Raji (cell line): ENCODE results near the gene DROSHA.

Experiments used
- POLR2A ChIP-seq: IDR thresholded peaks from 2 replicates; pipeline ENCODE4 v1.6.1; 2011; ENCODE audit warnings: low read depth, low read length, control low read depth; ENCODE audit not compliant: insufficient read depth

The DROSHA gene

DNA sequence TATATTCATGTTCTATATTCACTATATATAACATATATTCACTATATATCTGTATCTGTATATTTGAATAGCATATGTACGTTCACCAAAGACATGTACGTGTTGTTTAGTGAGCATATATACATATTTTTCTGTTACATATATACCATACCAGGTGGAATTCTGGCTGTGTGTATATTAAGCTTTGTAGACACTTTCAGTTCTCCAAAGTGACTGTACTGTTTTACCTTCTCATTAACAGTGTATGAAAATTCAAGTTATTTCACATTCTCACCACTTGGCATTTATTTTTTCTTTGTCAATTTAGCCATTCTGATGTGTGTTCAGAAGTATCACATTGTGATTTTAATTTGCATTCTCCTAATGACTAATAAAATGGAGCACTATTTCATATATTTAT is 52.2 kb downstream of the DROSHA start:
- no peak for TF ChIP-seq POLR2A

DNA sequence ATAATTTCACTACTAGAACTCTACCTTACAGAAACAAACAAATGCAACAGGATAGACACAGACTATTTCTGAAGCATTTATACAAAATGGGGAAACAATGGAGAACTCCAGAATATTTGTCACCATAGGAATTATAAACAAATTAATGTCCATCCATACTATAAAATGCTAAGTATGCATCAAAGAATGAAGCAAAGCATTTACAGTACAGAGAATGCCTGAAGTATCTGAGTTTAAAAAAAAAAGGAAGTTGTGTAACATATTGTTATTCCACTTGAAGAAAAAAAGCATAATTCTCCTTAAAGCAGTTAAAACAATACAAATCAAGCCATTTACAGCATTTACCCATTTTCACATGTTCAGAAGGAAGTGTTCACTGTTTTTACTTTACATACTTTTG is 53.0 kb downstream of the DROSHA start:
- no peak for TF ChIP-seq POLR2A

DNA sequence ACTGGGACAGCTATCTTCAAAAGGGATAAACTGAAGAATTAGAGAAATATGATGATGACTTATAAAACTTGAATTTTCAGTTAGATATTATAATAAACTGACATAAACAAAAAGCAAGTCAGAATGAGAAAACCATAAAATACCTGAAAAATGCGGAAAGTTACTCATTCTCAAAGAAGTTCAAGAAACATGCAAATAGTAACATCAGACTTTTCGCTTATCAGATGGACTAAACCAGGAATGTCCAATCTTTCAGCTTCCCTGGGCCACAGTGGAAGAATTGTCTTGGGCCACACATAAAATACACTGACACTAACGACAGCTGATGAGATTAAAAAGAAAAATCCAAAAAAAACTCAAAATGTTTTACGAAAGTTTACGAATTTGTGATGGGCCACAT is 53.9 kb downstream of the DROSHA start:
- TF ChIP-seq POLR2A: no peak

DNA sequence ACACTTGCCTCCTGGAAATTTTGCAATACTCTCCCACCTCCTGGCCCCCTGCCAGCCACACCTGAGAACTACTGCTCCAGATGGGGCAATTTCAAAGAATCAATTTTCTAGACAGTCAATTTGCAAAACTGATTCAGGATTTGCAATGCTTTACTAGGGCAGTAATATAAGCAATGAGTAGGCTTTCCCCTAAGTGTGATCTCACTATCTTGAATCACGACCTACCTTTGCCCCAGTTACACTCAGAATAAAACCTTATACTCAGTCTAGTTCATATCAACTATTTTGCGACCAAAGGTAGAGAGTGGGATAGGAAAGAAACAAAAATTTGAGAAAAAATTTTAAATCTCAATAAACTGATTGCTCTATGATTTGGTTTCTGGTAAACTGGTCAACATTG is 54.4 kb downstream of the DROSHA start:
- no peak for TF ChIP-seq POLR2A

DNA sequence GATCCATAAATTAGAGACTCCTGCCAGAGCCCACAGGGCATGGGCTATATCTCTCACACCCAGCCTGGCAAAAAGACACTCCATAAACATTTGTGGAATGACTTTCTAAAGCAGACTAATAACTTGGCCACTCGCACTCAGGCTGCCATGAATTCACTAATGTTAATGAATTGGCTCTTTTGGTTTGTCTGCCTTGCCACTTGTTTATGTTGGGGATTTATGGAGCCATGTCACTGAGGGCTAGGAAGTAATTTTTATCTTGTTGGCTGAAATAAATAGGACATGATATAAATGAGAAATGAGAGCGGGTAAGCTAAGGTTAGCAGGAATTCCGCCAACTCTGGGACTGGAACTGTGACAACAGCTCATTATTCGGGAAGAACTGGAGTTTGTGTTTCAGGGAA is 55.2 kb downstream of the DROSHA start:
- no peak for TF ChIP-seq POLR2A

DNA sequence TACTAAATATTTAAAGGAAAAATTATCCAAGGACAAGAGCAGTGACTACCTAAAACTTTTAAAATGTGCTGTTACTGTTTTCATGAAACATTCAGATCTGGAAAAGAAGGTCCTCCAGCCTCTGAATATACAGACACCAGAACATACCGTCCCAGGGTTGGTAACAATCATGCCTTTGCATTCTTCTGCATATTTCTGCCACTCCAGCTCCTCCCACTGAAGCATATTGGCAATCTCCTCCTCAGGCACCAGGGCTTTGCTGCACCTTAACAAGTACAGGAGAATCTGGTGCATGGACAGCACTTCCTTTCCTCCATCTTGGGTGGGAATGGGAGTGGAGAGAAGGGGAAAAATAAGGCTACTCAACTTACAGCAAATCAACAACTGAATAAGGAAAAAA is 60.0 kb downstream of the DROSHA start:
- no peak for TF ChIP-seq POLR2A

DNA sequence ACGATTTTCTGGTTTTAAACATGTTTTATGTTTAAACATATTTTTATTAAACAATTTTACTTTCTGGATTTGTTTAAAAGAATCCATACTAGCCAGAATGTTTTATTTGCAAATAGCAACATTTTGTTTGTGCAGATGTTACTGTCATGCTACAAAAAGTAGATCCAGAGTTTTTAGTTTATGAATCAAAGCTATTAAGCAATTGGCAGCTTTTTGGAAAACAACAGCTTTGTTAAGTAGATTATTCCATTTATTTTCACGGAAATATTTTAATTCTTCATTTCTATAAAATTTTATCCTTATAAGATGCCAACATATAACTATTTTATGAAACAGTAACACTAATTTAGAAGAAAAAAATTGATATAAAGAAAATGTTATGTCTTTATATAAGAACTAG is 60.9 kb downstream of the DROSHA start:
- TF ChIP-seq POLR2A: no peak

DNA sequence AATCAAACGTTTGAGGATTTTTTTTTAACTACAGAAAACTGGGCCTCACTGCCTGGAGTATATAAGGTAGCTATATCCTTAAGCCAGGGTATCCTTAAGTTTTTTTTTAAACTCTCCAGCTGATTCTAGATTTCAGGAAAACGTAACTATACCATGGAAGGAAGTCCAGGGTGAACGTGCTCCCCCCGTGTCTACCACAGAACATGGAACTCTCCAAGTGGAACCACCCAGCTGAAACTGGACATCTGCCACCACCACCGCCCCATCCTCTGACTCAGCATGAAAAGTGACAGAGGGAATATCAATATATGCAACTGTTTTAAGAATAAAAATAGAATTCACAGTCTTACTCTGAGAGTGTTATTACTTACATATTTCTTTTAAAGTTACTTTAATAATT is 61.3 kb downstream of the DROSHA start:
- TF ChIP-seq POLR2A: no peak

DNA sequence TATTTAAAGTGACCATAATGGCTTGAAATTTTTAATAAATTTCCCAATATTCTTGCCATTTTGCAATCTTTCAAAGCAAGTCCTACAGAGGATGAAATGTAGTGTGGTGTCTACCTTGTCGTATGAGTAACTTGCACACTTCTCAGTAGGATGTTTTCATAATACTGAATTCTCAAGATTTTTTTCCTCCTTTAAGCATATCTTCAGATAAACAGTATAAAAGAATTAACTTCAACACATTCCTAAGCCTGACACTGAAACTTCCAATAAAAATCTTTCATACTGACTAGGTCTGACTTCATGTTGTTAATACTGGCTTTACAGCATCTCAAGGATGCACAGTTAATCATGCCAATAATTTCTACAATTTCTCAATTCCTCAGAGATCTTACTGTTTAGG is 62.0 kb downstream of the DROSHA start:
- no peak for TF ChIP-seq POLR2A

DNA sequence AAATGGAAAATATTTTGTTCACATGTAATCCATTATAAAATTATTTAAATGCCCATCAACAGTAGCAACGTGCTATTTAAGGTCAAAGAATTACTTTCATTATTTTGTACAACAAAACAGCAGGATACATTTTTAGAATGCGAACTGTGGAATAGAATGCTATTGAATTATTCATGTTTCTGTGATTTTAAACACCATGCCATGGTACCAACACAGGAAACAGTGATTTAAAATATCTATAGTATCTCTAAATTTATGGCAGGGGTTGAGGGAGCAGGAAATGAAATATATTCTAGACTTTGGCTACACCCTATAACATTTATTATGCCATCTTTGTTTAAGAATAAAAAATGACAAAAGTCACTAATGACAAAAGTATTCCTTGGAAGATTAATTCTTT is 62.4 kb downstream of the DROSHA start:
- no peak for TF ChIP-seq POLR2A

DNA sequence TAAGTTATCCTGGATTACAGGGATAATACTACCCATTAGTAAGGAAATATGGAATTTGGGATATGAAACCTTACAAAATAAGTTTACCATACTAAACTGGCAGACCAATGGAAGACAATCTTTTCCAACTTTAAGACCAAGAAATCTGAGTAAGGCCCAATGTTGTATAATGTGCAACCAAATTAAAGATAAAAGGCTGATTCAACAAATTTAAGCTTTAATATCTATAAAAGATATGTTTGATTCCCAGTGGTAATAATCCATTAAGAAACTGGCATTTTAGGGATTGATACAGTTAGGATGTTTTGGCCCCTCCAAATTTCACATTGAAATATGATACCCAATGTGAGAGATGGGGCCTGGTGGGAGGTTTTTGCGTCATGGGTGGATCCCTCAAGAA is 66.6 kb downstream of the DROSHA start:
- TF ChIP-seq POLR2A: no peak

DNA sequence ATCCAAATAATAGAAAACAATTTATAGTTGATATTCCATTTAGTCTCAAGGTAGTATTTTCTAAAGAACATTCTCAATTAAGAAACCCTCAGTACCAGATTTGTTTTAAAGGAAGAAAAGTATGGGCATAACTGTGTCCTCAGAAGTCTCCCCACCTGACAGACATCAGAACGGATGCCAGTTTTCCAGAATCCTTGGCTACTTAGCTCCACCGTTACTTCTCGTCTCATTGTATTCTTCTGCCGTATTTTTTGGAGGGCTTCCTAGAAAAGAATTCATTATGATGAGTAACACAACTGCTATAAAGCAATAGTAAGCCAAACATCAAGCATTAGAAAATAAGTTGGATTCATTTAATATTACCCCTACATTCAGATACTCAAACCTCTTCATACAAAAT is 67.8 kb downstream of the DROSHA start:
- no peak for TF ChIP-seq POLR2A

DNA sequence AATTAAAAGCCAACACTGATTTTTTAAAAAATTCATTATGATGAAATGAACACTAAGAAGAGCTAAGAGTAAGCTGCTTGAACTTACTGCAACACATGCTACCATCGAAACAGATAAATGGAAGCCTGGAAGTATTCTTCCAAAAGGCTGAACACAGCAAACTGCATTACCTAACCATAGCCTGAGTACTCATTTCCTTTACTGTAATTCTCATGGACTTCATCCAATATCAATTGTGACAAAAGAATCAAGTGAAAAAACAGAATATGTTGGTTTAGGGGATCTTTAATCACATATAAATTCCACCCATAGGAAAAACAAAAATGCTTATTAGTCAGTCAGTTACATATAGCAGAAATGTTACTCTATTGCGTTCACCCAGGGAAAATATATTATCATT is 68.5 kb downstream of the DROSHA start:
- TF ChIP-seq POLR2A: no peak

DNA sequence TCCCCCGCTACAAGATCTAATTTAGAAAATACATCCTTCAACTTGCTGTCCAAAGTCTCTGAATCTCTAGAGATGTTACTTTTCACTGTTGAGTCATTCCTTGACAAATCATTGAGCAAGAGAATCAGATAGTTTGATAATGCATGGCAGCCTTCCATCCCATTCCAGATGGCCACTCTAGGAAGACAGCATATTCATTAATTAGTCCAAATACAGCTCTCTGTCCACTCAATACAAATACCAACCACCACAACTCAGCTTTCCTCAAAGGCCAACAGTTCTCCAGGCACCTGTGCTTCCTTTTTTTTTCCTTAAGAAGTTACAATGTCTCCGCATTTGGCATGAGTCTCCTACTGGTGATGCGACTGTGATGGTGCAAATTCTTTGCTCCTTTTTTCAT is 72.3 kb downstream of the DROSHA start:
- no peak for TF ChIP-seq POLR2A

DNA sequence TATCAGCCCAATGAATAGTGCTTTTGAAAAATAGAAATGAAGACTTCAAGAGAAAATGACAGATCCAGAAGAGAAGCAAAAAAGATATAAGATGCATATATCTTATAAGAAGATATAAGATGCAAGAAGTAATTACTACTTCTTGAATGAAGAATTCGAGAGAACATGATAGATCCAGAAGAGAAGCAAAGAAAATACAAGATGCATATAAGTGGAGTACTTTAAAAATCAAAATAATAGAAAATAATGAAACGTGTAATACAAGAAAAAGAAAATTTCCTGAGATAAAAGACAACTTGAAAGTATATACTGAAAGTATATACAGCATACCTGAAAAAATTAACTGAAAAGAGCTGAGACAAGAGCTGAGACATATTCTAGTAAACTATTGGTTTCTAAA is 76.7 kb downstream of the DROSHA start:
- TF ChIP-seq POLR2A: no peak

DNA sequence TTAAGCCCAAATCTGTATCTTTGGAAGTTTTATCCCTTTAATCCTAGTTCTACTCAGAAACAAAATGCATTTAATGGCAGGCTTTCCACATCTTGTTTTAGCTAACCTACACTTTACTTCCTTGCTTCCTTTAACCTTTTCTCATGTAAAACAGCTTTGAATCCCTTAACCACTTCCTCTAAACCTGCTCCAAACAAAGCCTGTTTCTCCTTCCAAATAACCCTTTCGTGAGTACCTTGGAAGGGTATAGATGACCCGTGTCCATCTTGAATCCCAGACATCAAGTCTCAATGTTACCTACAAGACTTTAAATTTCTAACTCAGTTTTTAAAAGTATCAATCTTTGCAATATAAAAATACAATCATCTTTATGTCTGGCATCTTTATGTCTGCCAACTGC is 78.4 kb downstream of the DROSHA start:
- no peak for TF ChIP-seq POLR2A

DNA sequence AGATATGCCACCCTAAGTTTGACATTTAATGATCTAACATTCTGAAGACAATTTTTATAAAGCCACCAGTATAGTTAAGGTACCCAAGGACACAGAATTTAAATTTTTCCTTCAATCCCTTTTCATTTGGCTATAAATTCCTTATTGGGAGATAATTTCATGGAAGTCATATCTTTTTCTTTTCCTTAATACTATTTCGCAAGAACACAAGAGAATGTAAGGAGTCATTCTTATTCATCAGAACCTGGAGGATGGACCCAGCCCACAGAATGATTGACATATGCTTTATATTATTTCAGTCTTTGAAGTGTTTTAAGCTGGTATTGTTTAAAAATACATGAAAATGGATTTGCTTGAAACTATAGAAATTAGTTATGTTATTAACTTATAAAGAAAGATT is 79.6 kb downstream of the DROSHA start:
- TF ChIP-seq POLR2A: no peak

DNA sequence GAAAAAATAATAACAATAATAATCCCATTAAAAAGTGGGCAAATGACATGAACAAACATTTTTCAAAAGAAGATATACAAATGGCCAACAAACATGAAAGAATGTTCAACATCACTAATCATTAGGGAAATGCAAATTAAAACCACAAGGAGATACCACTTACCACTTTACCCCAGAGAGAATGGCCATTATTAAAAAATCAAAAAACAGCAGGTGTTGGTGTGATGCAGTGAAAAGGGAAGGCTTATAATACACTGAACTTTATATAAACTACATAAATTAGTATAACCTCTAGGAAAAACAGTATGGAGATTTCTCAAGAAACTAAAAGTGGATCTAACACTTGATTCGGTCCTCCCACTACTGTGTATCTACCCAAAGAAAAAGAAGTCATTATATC is 81.9 kb downstream of the DROSHA start:
- no peak for TF ChIP-seq POLR2A
